Body of pancreas (tissue), 4 donors: ENCODE measurements around the gene PPP2R3B. TPM values are rescaled to one million over a fixed set of nuclear protein-coding genes. Genes with fewer than 3 reads are reported as not detected.

Source experiments
- ATAC-seq: fragments of 150-250 bp; one replicate; pipeline ENCODE4 v1.9.1; 2016
- DNase-seq, 4 donors: peaks; one replicate each; pipeline ENCODE4 v3.0.0-alpha.2; 2019
- H3K27ac ChIP-seq, 4 donors: fragments of 200-600 bp; sonication (generic); 1 replicate in 3 of 4; 2 replicates in 1 of 4; pipeline versions ENCODE4 v1.5.1 to v1.6.1; 2016 to 2019; ENCODE audit warnings: mild to moderate bottlenecking in 1 of 4, mixed read lengths in 1 of 4, moderate library complexity in 1 of 4
- H3K27me3 ChIP-seq, 2 donors: fragments of 200-600 bp; sonication (generic); one replicate each; pipeline ENCODE4 v1.6.0; 2016; ENCODE audit warnings: mild to moderate bottlenecking in 1 of 2
- H3K36me3 ChIP-seq, 2 donors: fragments of 200-600 bp; sonication (generic); replicated peaks in 1 of 2; 2 replicates each; pipeline ENCODE4 v1.5.1; 2016; ENCODE audit warnings: low read depth in 2 of 2; ENCODE audit not compliant: insufficient read depth in 1 of 2
- H3K4me1 ChIP-seq: fragments of 200-600 bp; sonication (generic); one replicate; pipeline ENCODE4 v1.6.0; 2016
- H3K4me3 ChIP-seq, 2 donors: fragments of 200-600 bp; sonication (generic); 1 replicate in 1 of 2; 2 replicates in 1 of 2; pipeline ENCODE4 v1.5.1; 2016 to 2019
- H3K9me3 ChIP-seq, 3 donors: fragments of 200-600 bp; sonication (generic); 1 replicate in 2 of 3; 2 replicates in 1 of 3; pipeline ENCODE4 v1.5.1; 2016
- CTCF ChIP-seq, 7 experiments: fragments of 450-650 bp in 4 of 7; fragments of 200-600 bp in 3 of 7; sonication (generic) in 3 of 7; IDR thresholded peaks; one replicate each; pipeline ENCODE4 v1.5.1; 2016 to 2019; ENCODE audit warnings: antibody characterized with exemption in 7 of 7
- POLR2A ChIP-seq, 3 donors: fragments of 450-650 bp; IDR thresholded peaks; one replicate each; pipeline ENCODE4 v1.6.1; 2016; ENCODE audit warnings: antibody characterized with exemption in 3 of 3, mild to moderate bottlenecking in 2 of 3
- WGBS, 2 donors: methylation state at CpG; one replicate each; pipeline ENCODE4 v1.1.5; 2017; 5-methylcytosine and 5-hydroxymethylcytosine counted together
- intact Hi-C: fragments of 100-400 bp; cut with DNase I; formaldehyde crosslinking; loops from one replicate; pipeline ENCODE4 v1.15.1; 2023
- total RNA-seq, 2 donors: library from RNA; depleted of rRNA; stranded (reverse); fragments of >200 nt; gene quantifications; one replicate each; pipeline ENCODE4 v1.1.0, GENCODE V29; 2016

The PPP2R3B gene
- total RNA-seq, 2 donors from 2014 or later = 5.6 to 11.4 TPM

DNA sequence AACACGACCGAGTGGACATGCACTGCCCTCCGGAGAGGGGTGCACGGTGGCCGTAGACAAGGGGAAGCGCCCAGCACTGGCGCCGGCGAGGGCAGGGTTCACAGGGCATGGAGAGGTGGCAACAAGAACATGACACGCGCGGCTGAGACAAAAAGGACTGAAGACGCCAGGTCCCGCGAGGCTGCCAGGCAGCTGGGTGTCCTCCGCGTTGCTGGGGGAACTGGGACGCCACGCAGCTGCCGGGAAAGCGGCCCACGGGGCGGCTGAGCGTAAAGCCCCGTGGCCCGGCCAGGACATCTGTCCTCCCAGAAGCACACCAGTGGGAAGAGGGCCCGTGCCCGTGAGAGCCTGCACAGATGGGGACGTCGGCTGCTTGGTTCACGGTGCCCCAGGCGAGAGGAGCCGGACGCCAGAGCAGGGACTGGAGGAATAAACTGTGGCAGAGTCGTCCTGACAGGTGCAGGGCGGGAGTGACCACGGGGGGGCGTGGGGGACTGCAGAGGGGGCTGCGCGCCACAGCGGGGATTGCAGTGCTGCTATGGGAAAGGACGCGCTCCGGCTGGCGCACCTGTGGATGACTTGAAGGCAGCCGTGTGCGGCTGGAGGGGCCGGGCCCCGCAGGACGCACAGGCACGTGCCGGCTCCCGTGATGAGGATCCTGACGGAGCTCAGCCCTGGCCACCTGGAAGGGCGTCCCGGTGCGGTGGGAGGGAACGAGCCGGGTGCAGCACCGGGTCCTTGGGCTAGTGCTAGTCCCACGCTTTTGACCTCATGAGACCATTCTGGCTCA lies 36.0 kb downstream of the PPP2R3B start:
- no peaks in the 10 kb centered on the region for H3K27me3 ChIP-seq
- no peaks in the 10 kb centered on the region for H3K4me1 ChIP-seq
- DNase-seq (no peak), ATAC-seq (no peak)
- no peak overlapping the region for H3K27ac ChIP-seq
- no peaks in the 10 kb centered on the region for H3K36me3 ChIP-seq
- no peaks in the 10 kb centered on the region for H3K9me3 ChIP-seq
- WGBS, 2 donors = 92 to 93% methylated on average over 36 to 50 of the region's 61 CpGs
- TF ChIP-seq POLR2A (IDR thresholded peaks at IDR 0.05) = no peak
- TF ChIP-seq CTCF (IDR thresholded peaks at IDR 0.05) = no peak
- H3K4me3 ChIP-seq = no peak overlapping the region
- intact Hi-C loops = no loop called here

- Histone ChIP-seq H3K27me3 (no peaks in the 10 kb centered on the region), H3K9me3 (no peaks in the 10 kb centered on the region), H3K27ac (no peak overlapping the region), H3K4me3 (no peak overlapping the region), H3K36me3 (no peaks in the 10 kb centered on the region), H3K4me1 (no peaks in the 10 kb centered on the region)
- intact Hi-C loops = no loop called here
- WGBS, 2 donors = 90 to 93% methylated on average over 20 of the region's 20 CpGs
- TF ChIP-seq POLR2A (IDR thresholded peaks at IDR 0.05) (no peak), CTCF (IDR thresholded peaks at IDR 0.05) (no peak)
- ATAC-seq (no peak), DNase-seq (no peak)
Measured at GRCh38 chrX:350148-350533, 36.6 kb downstream of the PPP2R3B start.

- DNase-seq (no peak), ATAC-seq (no peak)
- no peaks in the 10 kb centered on the region for H3K27me3 ChIP-seq
- H3K4me3 ChIP-seq = no peak overlapping the region
- no peaks in the 10 kb centered on the region for H3K36me3 ChIP-seq
- H3K27ac ChIP-seq = no peak overlapping the region
- 79 to 84% methylated on average over 10 of the region's 10 CpGs for WGBS, 2 donors
- TF ChIP-seq POLR2A (IDR thresholded peaks at IDR 0.05) (no peak), CTCF (IDR thresholded peaks at IDR 0.05) (no peak)
- H3K9me3 ChIP-seq = no peaks in the 10 kb centered on the region
- H3K4me1 ChIP-seq = no peaks in the 10 kb centered on the region
- intact Hi-C loops = no loop called here
Measured at GRCh38 chrX:349702-350101, 37.0 kb downstream of the PPP2R3B start.

- Histone ChIP-seq H3K27ac (no peak overlapping the region), H3K27me3 (no peaks in the 10 kb centered on the region), H3K9me3 (no peaks in the 10 kb centered on the region), H3K36me3 (no peaks in the 10 kb centered on the region), H3K4me1 (no peaks in the 10 kb centered on the region), H3K4me3 (no peak overlapping the region)
- ATAC-seq = no peak
- no peak for DNase-seq
- 91 to 93% methylated on average over 18 of the region's 18 CpGs for WGBS, 2 donors
- no peak for TF ChIP-seq CTCF (IDR thresholded peaks at IDR 0.05)
- intact Hi-C loops = no loop called here
Measured at GRCh38 chrX:349196-349595, 37.5 kb downstream of the PPP2R3B start.
